Measurements from ENCODE around the gene SV2A. TPM values are rescaled to one million over a fixed set of nuclear protein-coding genes. Genes with fewer than 3 reads are reported as not detected.

The SV2A gene, protein sequence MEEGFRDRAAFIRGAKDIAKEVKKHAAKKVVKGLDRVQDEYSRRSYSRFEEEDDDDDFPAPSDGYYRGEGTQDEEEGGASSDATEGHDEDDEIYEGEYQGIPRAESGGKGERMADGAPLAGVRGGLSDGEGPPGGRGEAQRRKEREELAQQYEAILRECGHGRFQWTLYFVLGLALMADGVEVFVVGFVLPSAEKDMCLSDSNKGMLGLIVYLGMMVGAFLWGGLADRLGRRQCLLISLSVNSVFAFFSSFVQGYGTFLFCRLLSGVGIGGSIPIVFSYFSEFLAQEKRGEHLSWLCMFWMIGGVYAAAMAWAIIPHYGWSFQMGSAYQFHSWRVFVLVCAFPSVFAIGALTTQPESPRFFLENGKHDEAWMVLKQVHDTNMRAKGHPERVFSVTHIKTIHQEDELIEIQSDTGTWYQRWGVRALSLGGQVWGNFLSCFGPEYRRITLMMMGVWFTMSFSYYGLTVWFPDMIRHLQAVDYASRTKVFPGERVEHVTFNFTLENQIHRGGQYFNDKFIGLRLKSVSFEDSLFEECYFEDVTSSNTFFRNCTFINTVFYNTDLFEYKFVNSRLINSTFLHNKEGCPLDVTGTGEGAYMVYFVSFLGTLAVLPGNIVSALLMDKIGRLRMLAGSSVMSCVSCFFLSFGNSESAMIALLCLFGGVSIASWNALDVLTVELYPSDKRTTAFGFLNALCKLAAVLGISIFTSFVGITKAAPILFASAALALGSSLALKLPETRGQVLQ
- 2.9 TPM for total RNA-seq (2021; ENCODE audit: unreplicated experiment)
- polyA plus RNA-seq (2012; ENCODE audit: insufficient read length), result 4.4 TPM
- Bru-seq, nascent RNA, result percentile 39 among the genes with signal in this experiment
- BruChase-seq, experiment 1, labeled RNA remaining after a 2-hour chase, result percentile 44 among the genes with signal in this experiment
- BruChase-seq, experiment 2, labeled RNA remaining after a 6-hour chase, result percentile 54 among the genes with signal in this experiment
- long read RNA-seq, full-length matches to known transcripts, result 1 of 8 reads
- long read RNA-seq, partial matches to known transcripts, result 2 of 8 reads
- long read RNA-seq, other reads (novel, unspliced or antisense), result 5 of 8 reads

DNA sequence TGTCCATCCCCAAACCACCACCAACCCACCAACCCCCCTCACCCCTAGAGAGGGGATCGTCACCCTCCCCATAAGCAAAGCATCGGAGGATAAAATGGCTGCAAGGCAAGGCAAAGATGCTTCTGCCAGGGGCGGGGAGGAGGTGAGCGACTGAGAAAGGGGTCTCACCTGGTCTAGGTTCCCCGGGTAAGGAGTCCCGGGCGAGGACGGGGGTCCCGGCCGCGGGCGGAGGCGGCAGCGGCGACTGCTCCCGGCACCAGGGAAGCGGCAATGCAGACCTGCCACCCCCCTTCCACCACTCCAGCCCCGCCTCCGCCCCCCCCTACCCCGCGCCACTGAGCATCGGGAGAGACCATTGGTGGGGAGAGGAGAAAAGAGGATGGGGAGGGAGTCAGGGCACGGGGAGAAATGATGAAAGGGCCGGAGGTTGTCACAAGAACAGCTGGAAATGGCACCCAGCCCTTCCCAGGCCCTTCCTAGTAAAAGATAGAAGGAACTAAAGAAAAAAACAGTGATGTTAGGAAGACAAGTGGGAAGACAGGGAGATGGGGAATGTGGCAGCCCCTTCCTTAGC, at the start of gene SV2A:
Gene SV2A (minus strand): TSS at position 274 of the 574 bp plus-strand sequence. CDS start 4,004 bp downstream, outside the sequence.
- ChIA-PET CTCF (no interaction called here), POLR2A (no interaction called here)
- ATAC-seq (no peak), DNase-seq (ENCODE audit: low read depth, low spot score) (no peak)
- in situ Hi-C loops (cut with HindIII; ENCODE audit: low pct_unique_long_range_greater_than_20kb, low sequenced_read_pairs) (no loop called here), intact Hi-C loops (cut with micrococcal nuclease; ENCODE audit: unreplicated experiment) (no loop called here)
- no peak within 1 kb of the TSS for H3K27ac ChIP-seq (ENCODE audit: low read length)
- H3K4me3 ChIP-seq (ENCODE audit: low read depth in 2 of 2, low read length in 2 of 2), result peak within 1 kb of the TSS; percentile 41 to 42
- peaks cover 4% of the 10 kb centered on the region; the same call in 1 of the 2 replicates for H3K4me1 ChIP-seq (ENCODE audit: control insufficient read depth, insufficient read depth, low read length)
- H3K9me3 ChIP-seq (ENCODE audit: control insufficient read depth, insufficient read depth, low read depth, low read length), result no peaks in the 10 kb centered on the region
- no peaks in the 10 kb centered on the region for H3K36me3 ChIP-seq (ENCODE audit: control insufficient read depth, insufficient read depth, low read length)
- BruUV-seq (replicated peaks), result no TSS peak
- no peaks in the 10 kb centered on the region for H3K27me3 ChIP-seq (ENCODE audit: control insufficient read depth, insufficient read depth, low read length)
- TF ChIP-seq SIN3A (IDR thresholded peaks at IDR 0.05; ENCODE audit: borderline replicate concordance, insufficient read depth, low read depth, low read length) (no peak), TCF7L2 (IDR thresholded peaks at IDR 0.05; ENCODE audit: low read depth, low read length) (no peak), POLR2AphosphoS5 (IDR thresholded peaks at IDR 0.05; ENCODE audit: low read depth, low read length) (no peak)
- TF ChIP-seq, protein P1, sequence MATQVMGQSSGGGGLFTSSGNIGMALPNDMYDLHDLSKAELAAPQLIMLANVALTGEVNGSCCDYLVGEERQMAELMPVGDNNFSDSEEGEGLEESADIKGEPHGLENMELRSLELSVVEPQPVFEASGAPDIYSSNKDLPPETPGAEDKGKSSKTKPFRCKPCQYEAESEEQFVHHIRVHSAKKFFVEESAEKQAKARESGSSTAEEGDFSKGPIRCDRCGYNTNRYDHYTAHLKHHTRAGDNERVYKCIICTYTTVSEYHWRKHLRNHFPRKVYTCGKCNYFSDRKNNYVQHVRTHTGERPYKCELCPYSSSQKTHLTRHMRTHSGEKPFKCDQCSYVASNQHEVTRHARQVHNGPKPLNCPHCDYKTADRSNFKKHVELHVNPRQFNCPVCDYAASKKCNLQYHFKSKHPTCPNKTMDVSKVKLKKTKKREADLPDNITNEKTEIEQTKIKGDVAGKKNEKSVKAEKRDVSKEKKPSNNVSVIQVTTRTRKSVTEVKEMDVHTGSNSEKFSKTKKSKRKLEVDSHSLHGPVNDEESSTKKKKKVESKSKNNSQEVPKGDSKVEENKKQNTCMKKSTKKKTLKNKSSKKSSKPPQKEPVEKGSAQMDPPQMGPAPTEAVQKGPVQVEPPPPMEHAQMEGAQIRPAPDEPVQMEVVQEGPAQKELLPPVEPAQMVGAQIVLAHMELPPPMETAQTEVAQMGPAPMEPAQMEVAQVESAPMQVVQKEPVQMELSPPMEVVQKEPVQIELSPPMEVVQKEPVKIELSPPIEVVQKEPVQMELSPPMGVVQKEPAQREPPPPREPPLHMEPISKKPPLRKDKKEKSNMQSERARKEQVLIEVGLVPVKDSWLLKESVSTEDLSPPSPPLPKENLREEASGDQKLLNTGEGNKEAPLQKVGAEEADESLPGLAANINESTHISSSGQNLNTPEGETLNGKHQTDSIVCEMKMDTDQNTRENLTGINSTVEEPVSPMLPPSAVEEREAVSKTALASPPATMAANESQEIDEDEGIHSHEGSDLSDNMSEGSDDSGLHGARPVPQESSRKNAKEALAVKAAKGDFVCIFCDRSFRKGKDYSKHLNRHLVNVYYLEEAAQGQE (IDR thresholded peaks at IDR 0.05; ENCODE audit: insufficient read depth in 1 of 2, low read depth in 2 of 2, low read length in 1 of 2), result no peak
- TF ChIP-seq, protein P2, sequence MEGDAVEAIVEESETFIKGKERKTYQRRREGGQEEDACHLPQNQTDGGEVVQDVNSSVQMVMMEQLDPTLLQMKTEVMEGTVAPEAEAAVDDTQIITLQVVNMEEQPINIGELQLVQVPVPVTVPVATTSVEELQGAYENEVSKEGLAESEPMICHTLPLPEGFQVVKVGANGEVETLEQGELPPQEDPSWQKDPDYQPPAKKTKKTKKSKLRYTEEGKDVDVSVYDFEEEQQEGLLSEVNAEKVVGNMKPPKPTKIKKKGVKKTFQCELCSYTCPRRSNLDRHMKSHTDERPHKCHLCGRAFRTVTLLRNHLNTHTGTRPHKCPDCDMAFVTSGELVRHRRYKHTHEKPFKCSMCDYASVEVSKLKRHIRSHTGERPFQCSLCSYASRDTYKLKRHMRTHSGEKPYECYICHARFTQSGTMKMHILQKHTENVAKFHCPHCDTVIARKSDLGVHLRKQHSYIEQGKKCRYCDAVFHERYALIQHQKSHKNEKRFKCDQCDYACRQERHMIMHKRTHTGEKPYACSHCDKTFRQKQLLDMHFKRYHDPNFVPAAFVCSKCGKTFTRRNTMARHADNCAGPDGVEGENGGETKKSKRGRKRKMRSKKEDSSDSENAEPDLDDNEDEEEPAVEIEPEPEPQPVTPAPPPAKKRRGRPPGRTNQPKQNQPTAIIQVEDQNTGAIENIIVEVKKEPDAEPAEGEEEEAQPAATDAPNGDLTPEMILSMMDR (IDR thresholded peaks at IDR 0.05), result no peak

DNA sequence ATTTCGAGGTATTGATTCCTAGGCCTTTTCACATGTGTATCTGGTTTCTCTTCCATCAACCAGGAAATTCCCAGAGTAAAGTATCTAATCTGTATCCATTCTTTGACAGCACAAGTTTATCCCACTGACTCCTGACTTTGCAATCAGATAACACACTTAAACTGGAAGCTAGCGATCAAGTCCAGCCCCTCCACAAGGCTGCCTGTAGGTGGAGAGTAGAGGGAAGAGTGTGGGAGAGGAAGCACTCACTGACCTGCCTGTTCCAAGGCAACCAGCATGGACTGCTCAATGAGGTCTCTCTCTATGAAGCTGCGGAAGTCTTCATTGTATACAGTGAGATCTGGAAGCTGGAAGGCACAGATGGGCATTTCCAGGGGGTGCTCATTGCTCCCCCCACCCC, 49.4 kb upstream of the SV2A start:
- no peak for DNase-seq (ENCODE audit: low read depth, low spot score)
- Histone ChIP-seq H3K4me3 (ENCODE audit: low read depth in 2 of 2, low read length in 2 of 2) (no peak overlapping the region), H3K27ac (ENCODE audit: low read length) (no peak overlapping the region), H3K4me1 (ENCODE audit: control insufficient read depth, insufficient read depth, low read length) (no peaks in the 10 kb centered on the region), H3K36me3 (ENCODE audit: control insufficient read depth, insufficient read depth, low read length) (0 out of 2 replicates have a peak, but pooled peaks cover 5% of the 10 kb centered on the region), H3K27me3 (ENCODE audit: control insufficient read depth, insufficient read depth, low read length) (no peaks in the 10 kb centered on the region), H3K9me3 (ENCODE audit: control insufficient read depth, insufficient read depth, low read depth, low read length) (no peaks in the 10 kb centered on the region)
- intact Hi-C loops (cut with micrococcal nuclease; ENCODE audit: unreplicated experiment) (no loop called here), in situ Hi-C loops (cut with HindIII; ENCODE audit: low pct_unique_long_range_greater_than_20kb, low sequenced_read_pairs) (no loop called here)
- TF ChIP-seq POLR2AphosphoS5 (IDR thresholded peaks at IDR 0.05; ENCODE audit: low read depth, low read length) (no peak), SIN3A (IDR thresholded peaks at IDR 0.05; ENCODE audit: borderline replicate concordance, insufficient read depth, low read depth, low read length) (no peak), TCF7L2 (IDR thresholded peaks at IDR 0.05; ENCODE audit: low read depth, low read length) (no peak)
- TF ChIP-seq, protein P1 (IDR thresholded peaks at IDR 0.05; ENCODE audit: insufficient read depth in 1 of 2, low read depth in 2 of 2, low read length in 1 of 2), result no peak
- TF ChIP-seq, protein P2 (IDR thresholded peaks at IDR 0.05), result no peak
- BruUV-seq (replicated peaks), result no TSS peak
- no peak for ATAC-seq
- CTCF ChIA-PET, result no interaction called here
- POLR2A ChIA-PET, result no interaction called here

Measured in Panc1 (cell line).